Measurements from ENCODE around the gene AASS.

AASS gene

DNA sequence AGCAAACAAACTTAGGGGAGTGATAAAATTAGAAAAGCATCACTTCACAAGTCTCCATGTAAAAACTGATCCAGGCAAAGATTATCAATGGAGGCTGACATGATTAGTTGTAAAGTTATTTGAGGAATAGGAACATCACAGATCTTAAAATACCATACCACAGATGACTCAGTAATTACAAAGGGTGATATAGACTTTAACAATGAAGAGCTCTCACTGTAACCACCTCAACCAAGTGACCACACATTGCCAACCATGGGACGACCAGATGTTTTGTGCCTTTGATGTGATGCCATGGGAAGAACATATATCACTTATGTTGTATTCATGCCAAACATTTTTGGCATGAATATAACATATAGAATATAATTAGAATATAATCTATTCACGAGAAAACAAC lies 11.7 kb downstream of the AASS start:
- no peak overlapping the region for H2BK15ac ChIP-seq (ENCODE audit: low read length)
- DNase-seq (ENCODE audit: low spot score), result no peak
- peaks cover 2% of the 10 kb centered on the region for H3K79me1 ChIP-seq (ENCODE audit: low read depth, low read length)
- H3K4ac ChIP-seq (ENCODE audit: low read length), result no peak overlapping the region
- no CpG with 5 or more reads among the region's 2 CpGs for WGBS, 2 donors (ENCODE audit: extremely low coverage in 2 of 2, insufficient read length in 2 of 2, insufficient replicate concordance in 1 of 2)
- H3K27ac ChIP-seq (replicated peaks; ENCODE audit: low read length), result no peak overlapping the region
- H3K4me3 ChIP-seq (ENCODE audit: low read length in 2 of 2), result no peak overlapping the region
- H3K36me3 ChIP-seq (replicated peaks in 1 of 2; ENCODE audit: control insufficient read depth in 2 of 2, insufficient read depth in 2 of 2, low read length in 2 of 2), result peaks cover 5 to 56% of the 10 kb centered on the region in 2 donors
- H3K18ac ChIP-seq (ENCODE audit: low read length), result no peak overlapping the region
- no peak overlapping the region for H2BK5ac ChIP-seq (ENCODE audit: low read length)
- H3K9me3 ChIP-seq (replicated peaks in 1 of 2; ENCODE audit: control insufficient read depth in 2 of 2, insufficient read depth in 1 of 2, low read depth in 1 of 2, low read length in 2 of 2), result no peaks in the 10 kb centered on the region
- H3K9ac ChIP-seq (ENCODE audit: low read depth, low read length, poor library complexity), result no peak overlapping the region
- H3K23ac ChIP-seq (ENCODE audit: low read depth, low read length, poor library complexity), result no peak overlapping the region
- H3K4me1 ChIP-seq (ENCODE audit: control insufficient read depth in 2 of 2, insufficient read depth in 1 of 2, low read depth in 1 of 2, low read length in 2 of 2), result no peaks in the 10 kb centered on the region
- no peak overlapping the region for H4K91ac ChIP-seq (ENCODE audit: low read depth, low read length, poor library complexity)
- H4K8ac ChIP-seq (ENCODE audit: low read depth, low read length), result no peak overlapping the region
- no peak overlapping the region for H2AK5ac ChIP-seq (ENCODE audit: low read depth, low read length)
- no peak overlapping the region for H2BK12ac ChIP-seq (ENCODE audit: low read length)
- H3K27me3 ChIP-seq (ENCODE audit: control insufficient read depth in 3 of 3, insufficient read depth in 3 of 3, low read depth in 1 of 3, low read length in 3 of 3), result no peaks in the 10 kb centered on the region
- no peak overlapping the region for H2BK120ac ChIP-seq (ENCODE audit: low read depth, low read length)
- no peak overlapping the region for H3K4me2 ChIP-seq (ENCODE audit: insufficient read depth, low read length, poor library complexity, severe bottlenecking)
- no peak overlapping the region for H2AFZ ChIP-seq (ENCODE audit: low read length)
- H3K14ac ChIP-seq (ENCODE audit: low read length), result no peak overlapping the region

DNA sequence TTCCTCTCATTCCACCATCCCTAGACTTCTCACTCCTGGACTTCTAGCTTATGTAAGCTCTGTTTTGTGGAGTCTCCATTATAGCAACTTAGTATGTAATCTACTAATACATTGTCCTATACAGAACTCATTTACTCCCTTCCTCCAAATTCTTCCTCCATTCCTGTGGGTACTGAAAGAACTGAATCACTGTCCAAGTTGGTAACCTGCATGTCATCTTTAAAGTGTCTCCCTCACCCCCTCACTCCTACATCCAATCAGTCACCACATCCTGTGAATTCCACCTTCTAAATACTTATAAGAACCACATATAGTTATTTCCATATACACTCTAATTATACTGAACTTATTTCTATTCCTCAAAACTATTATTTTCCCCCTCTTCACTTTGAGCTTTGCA lies 20.3 kb downstream of the AASS start:
- Histone ChIP-seq H3K4me2 (ENCODE audit: insufficient read depth, low read length, poor library complexity, severe bottlenecking) (no peak overlapping the region), H2BK12ac (ENCODE audit: low read length) (no peak overlapping the region), H3K18ac (ENCODE audit: low read length) (no peak overlapping the region), H2BK15ac (ENCODE audit: low read length) (no peak overlapping the region), H4K91ac (ENCODE audit: low read depth, low read length, poor library complexity) (no peak overlapping the region), H3K4ac (ENCODE audit: low read length) (no peak overlapping the region), H3K23ac (ENCODE audit: low read depth, low read length, poor library complexity) (no peak overlapping the region), H2AFZ (ENCODE audit: low read length) (no peak overlapping the region), H3K4me1 (ENCODE audit: control insufficient read depth in 2 of 2, insufficient read depth in 1 of 2, low read depth in 1 of 2, low read length in 2 of 2) (no peaks in the 10 kb centered on the region), H3K14ac (ENCODE audit: low read length) (no peak overlapping the region), H2BK5ac (ENCODE audit: low read length) (no peak overlapping the region), H3K27me3 (ENCODE audit: control insufficient read depth in 3 of 3, insufficient read depth in 3 of 3, low read depth in 1 of 3, low read length in 3 of 3) (no peaks in the 10 kb centered on the region), H3K9ac (ENCODE audit: low read depth, low read length, poor library complexity) (no peak overlapping the region), H3K79me1 (ENCODE audit: low read depth, low read length) (no peaks in the 10 kb centered on the region), H3K36me3 (replicated peaks in 1 of 2; ENCODE audit: control insufficient read depth in 2 of 2, insufficient read depth in 2 of 2, low read length in 2 of 2) (peaks cover 22 to 94% of the 10 kb centered on the region in 2 donors), H3K9me3 (replicated peaks in 1 of 2; ENCODE audit: control insufficient read depth in 2 of 2, insufficient read depth in 1 of 2, low read depth in 1 of 2, low read length in 2 of 2) (peaks cover 0 to 11% of the 10 kb centered on the region in 2 donors), H2AK5ac (ENCODE audit: low read depth, low read length) (no peak overlapping the region), H4K8ac (ENCODE audit: low read depth, low read length) (no peak overlapping the region), H3K4me3 (ENCODE audit: low read length in 2 of 2) (no peak overlapping the region), H3K27ac (replicated peaks; ENCODE audit: low read length) (no peak overlapping the region), H2BK120ac (ENCODE audit: low read depth, low read length) (no peak overlapping the region)
- no peak for DNase-seq (ENCODE audit: low spot score)

DNA sequence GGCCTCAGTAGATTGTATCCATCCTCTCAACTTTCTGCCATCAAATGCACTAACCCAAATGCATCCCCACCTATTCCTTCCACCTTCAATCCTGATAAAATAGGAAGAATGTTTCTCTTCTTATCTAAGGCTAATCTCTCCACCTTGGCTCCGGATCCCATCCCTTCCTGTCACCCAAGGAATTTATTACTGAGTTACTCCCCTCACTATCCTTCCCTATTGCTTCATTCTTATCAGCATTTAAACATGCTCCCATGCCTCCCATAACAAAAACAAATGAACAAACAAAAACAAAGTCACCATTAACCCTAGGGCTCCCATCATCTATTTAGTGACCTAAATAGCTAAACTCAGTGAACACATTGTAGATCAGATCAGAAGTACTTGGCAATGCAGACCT lies 25.3 kb downstream of the AASS start:
- Histone ChIP-seq H3K4me2 (ENCODE audit: insufficient read depth, low read length, poor library complexity, severe bottlenecking) (no peak overlapping the region), H4K91ac (ENCODE audit: low read depth, low read length, poor library complexity) (no peak overlapping the region), H2BK12ac (ENCODE audit: low read length) (no peak overlapping the region), H3K4me3 (ENCODE audit: low read length in 2 of 2) (no peak overlapping the region), H2BK15ac (ENCODE audit: low read length) (no peak overlapping the region), H3K27ac (replicated peaks; ENCODE audit: low read length) (no peak overlapping the region), H3K9me3 (replicated peaks in 1 of 2; ENCODE audit: control insufficient read depth in 2 of 2, insufficient read depth in 1 of 2, low read depth in 1 of 2, low read length in 2 of 2) (peaks cover 0 to 11% of the 10 kb centered on the region in 2 donors), H3K18ac (ENCODE audit: low read length) (no peak overlapping the region), H3K79me1 (ENCODE audit: low read depth, low read length) (no peaks in the 10 kb centered on the region), H4K8ac (ENCODE audit: low read depth, low read length) (no peak overlapping the region), H3K9ac (ENCODE audit: low read depth, low read length, poor library complexity) (no peak overlapping the region), H3K23ac (ENCODE audit: low read depth, low read length, poor library complexity) (no peak overlapping the region), H3K36me3 (replicated peaks in 1 of 2; ENCODE audit: control insufficient read depth in 2 of 2, insufficient read depth in 2 of 2, low read length in 2 of 2) (peaks cover 27 to 98% of the 10 kb centered on the region in 2 donors), H3K4me1 (ENCODE audit: control insufficient read depth in 2 of 2, insufficient read depth in 1 of 2, low read depth in 1 of 2, low read length in 2 of 2) (no peaks in the 10 kb centered on the region), H2BK5ac (ENCODE audit: low read length) (no peak overlapping the region), H2AK5ac (ENCODE audit: low read depth, low read length) (no peak overlapping the region), H2BK120ac (ENCODE audit: low read depth, low read length) (no peak overlapping the region), H2AFZ (ENCODE audit: low read length) (no peak overlapping the region), H3K4ac (ENCODE audit: low read length) (no peak overlapping the region), H3K27me3 (ENCODE audit: control insufficient read depth in 3 of 3, insufficient read depth in 3 of 3, low read depth in 1 of 3, low read length in 3 of 3) (no peaks in the 10 kb centered on the region), H3K14ac (ENCODE audit: low read length) (no peak overlapping the region)
- WGBS, 2 donors (ENCODE audit: extremely low coverage in 2 of 2, insufficient read length in 2 of 2, insufficient replicate concordance in 1 of 2), result no CpG with 5 or more reads among the region's 1 CpG
- DNase-seq (ENCODE audit: low spot score), result no peak

DNA sequence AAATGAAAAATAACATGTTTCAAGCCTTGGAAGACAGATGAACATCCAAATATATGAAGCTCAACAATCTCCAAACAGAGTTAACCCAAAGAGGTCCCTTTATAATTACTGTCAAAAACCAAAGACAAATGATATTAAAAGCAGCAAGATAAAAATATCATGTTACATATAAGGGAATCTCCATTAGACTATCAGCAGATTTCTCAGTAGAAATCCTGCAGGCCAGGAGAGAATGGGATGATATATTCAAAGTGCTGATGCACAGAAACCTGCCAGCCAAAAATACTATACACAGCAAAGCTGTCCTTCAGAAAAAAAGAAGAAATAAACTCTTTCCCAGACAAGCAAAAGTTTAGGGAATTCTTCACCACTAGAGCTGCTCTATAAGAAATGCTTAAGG lies 41.0 kb downstream of the AASS start:
- Histone ChIP-seq H2BK120ac (ENCODE audit: low read depth, low read length) (no peak overlapping the region), H3K27ac (replicated peaks; ENCODE audit: low read length) (no peak overlapping the region), H4K8ac (ENCODE audit: low read depth, low read length) (no peak overlapping the region), H3K4ac (ENCODE audit: low read length) (no peak overlapping the region), H3K9ac (ENCODE audit: low read depth, low read length, poor library complexity) (no peak overlapping the region), H3K14ac (ENCODE audit: low read length) (no peak overlapping the region), H2BK5ac (ENCODE audit: low read length) (no peak overlapping the region), H3K9me3 (replicated peaks in 1 of 2; ENCODE audit: control insufficient read depth in 2 of 2, insufficient read depth in 1 of 2, low read depth in 1 of 2, low read length in 2 of 2) (peaks cover 2 to 41% of the 10 kb centered on the region in 2 donors), H3K79me1 (ENCODE audit: low read depth, low read length) (peaks cover 4% of the 10 kb centered on the region), H2BK15ac (ENCODE audit: low read length) (no peak overlapping the region), H3K4me3 (ENCODE audit: low read length in 2 of 2) (no peak overlapping the region), H2AFZ (ENCODE audit: low read length) (no peak overlapping the region), H4K91ac (ENCODE audit: low read depth, low read length, poor library complexity) (no peak overlapping the region), H3K23ac (ENCODE audit: low read depth, low read length, poor library complexity) (no peak overlapping the region), H3K4me1 (ENCODE audit: control insufficient read depth in 2 of 2, insufficient read depth in 1 of 2, low read depth in 1 of 2, low read length in 2 of 2) (no peaks in the 10 kb centered on the region), H3K4me2 (ENCODE audit: insufficient read depth, low read length, poor library complexity, severe bottlenecking) (no peak overlapping the region), H2AK5ac (ENCODE audit: low read depth, low read length) (no peak overlapping the region), H3K27me3 (ENCODE audit: control insufficient read depth in 3 of 3, insufficient read depth in 3 of 3, low read depth in 1 of 3, low read length in 3 of 3) (no peaks in the 10 kb centered on the region), H2BK12ac (ENCODE audit: low read length) (no peak overlapping the region), H3K18ac (ENCODE audit: low read length) (no peak overlapping the region), H3K36me3 (replicated peaks in 1 of 2; ENCODE audit: control insufficient read depth in 2 of 2, insufficient read depth in 2 of 2, low read length in 2 of 2) (peaks cover 18 to 74% of the 10 kb centered on the region in 2 donors)
- no peak for DNase-seq (ENCODE audit: low spot score)
